H1 (cell line): ENCODE data around the gene HIVEP3. TPM values are rescaled to one million over a fixed set of nuclear protein-coding genes. Genes with fewer than 3 reads are reported as not detected.

Source experiments
- CTCF ChIA-PET: fragments of 300-600 bp; sonication (Branson Sonifier 250); formaldehyde crosslinking; loops from one replicate; lab custom pipeline; 2021; ENCODE audit not compliant: partially characterized antibody; lab: Charles Lee
- POLR2A ChIA-PET: fragments of 300-600 bp; sonication (Branson Sonifier 250); formaldehyde crosslinking; loops from one replicate; lab custom pipeline; 2021; ENCODE audit warnings: inconsistent platforms; ENCODE audit not compliant: partially characterized antibody; lab: Charles Lee
- DNase-seq, 2 experiments: peaks; one replicate each; pipeline versions ENCODE4 v3.0.0 to v3.0.0-alpha.2; 2010 to 2022; ENCODE audit warnings: low spot score in 2 of 2, low read depth in 1 of 2, mixed read lengths in 1 of 2
- FAIRE-seq: peaks from 2 replicates; lab custom pipeline; 2011; peaks lifted over from hg19 to GRCh38; lab: Jason Lieb, UNC
- H2AFZ ChIP-seq: 2 replicates; pipeline ENCODE4 v1.8.1; 2012; ENCODE audit warnings: low read length, inconsistent platforms
- H2AK5ac ChIP-seq: 2 replicates; pipeline ENCODE4 v1.6.1; 2013; ENCODE audit warnings: low read depth, low read length
- H2BK120ac ChIP-seq: replicated peaks from 2 replicates; pipeline ENCODE3; 2013; ENCODE audit warnings: low read depth, low read length, inconsistent platforms
- H2BK12ac ChIP-seq: 2 replicates; pipeline ENCODE4 v1.6.1; 2013; ENCODE audit warnings: low read depth, low read length
- H2BK15ac ChIP-seq: 2 replicates; pipeline ENCODE4 v1.6.1; 2013; ENCODE audit warnings: low read length
- H2BK20ac ChIP-seq: 2 replicates; pipeline ENCODE4 v1.6.1; 2013; ENCODE audit warnings: low read length
- H2BK5ac ChIP-seq: 2 replicates; pipeline ENCODE4 v1.6.1; 2013; ENCODE audit warnings: low read depth, low read length
- H3K14ac ChIP-seq: 2 replicates; pipeline ENCODE4 v1.6.1; 2013; ENCODE audit warnings: inconsistent platforms; ENCODE audit not compliant: insufficient read length
- H3K18ac ChIP-seq: 2 replicates; pipeline ENCODE4 v1.6.1; 2013; ENCODE audit warnings: low read length; ENCODE audit errors: extremely low read depth
- H3K23ac ChIP-seq: 2 replicates; pipeline ENCODE4 v1.6.1; 2013; ENCODE audit warnings: inconsistent platforms; ENCODE audit not compliant: insufficient read length
- H3K23me2 ChIP-seq: 2 replicates; pipeline ENCODE4 v1.6.1; 2013; ENCODE audit warnings: low read depth, low read length
- H3K27ac ChIP-seq: 2 replicates; pipeline ENCODE4 v1.6.1; 2011; ENCODE audit warnings: low read depth, low read length, inconsistent platforms
- H3K27me3 ChIP-seq, 4 experiments: replicated peaks in 1 of 4; 1 replicate in 1 of 4; 2 replicates in 3 of 4; pipeline versions ENCODE4 v1.6.1 to v1.8.1; 2011 to 2013; ENCODE audit warnings: low read length in 3 of 4, mild to moderate bottlenecking in 3 of 4, inconsistent platforms in 2 of 4, mixed read lengths in 2 of 4, moderate library complexity in 1 of 4; ENCODE audit not compliant: control insufficient read depth in 3 of 4, insufficient read depth in 3 of 4; ENCODE audit errors: extremely low read depth in 1 of 4
- H3K36me3 ChIP-seq, 4 experiments: 2 replicates each; pipeline versions ENCODE4 v1.6.1 to v1.8.1; 2011 to 2013; ENCODE audit warnings: mild to moderate bottlenecking in 4 of 4, low read length in 3 of 4, moderate library complexity in 2 of 4, control low read depth in 1 of 4, inconsistent platforms in 1 of 4; ENCODE audit not compliant: insufficient read depth in 4 of 4, control insufficient read depth in 2 of 4
- H3K4ac ChIP-seq: replicated peaks from 2 replicates; pipeline ENCODE3; 2013; ENCODE audit warnings: low read length, low read depth, mixed read lengths, inconsistent platforms; ENCODE audit not compliant: insufficient read length
- H3K4me1 ChIP-seq, 4 experiments: replicated peaks in 1 of 4; 1 replicate in 1 of 4; 2 replicates in 3 of 4; pipeline versions ENCODE4 v1.6.1 to v1.8.1; 2011 to 2013; ENCODE audit warnings: low read length in 3 of 4, inconsistent platforms in 2 of 4, mixed read lengths in 1 of 4; ENCODE audit not compliant: insufficient read depth in 4 of 4, control insufficient read depth in 3 of 4
- H3K4me2 ChIP-seq, 2 experiments: 2 replicates each; pipeline versions ENCODE4 v1.6.1 to v1.8.1; 2011 to 2013; ENCODE audit warnings: low read depth in 2 of 2, low read length in 2 of 2, control low read depth in 1 of 2, inconsistent platforms in 1 of 2, mild to moderate bottlenecking in 1 of 2; ENCODE audit not compliant: insufficient read depth in 1 of 2
- H3K4me3 ChIP-seq, 4 experiments: fragments of 200-600, 300-600 bp in 1 of 4; sonication (generic), shearing (Covaris generic), sonication (Bioruptor Twin) in 1 of 4; 2 replicates each; pipeline versions ENCODE4 v1.5.1 to v1.8.1; 2011 to 2016; ENCODE audit warnings: low read length in 4 of 4, low read depth in 3 of 4, control low read depth in 2 of 4, inconsistent platforms in 2 of 4, mild to moderate bottlenecking in 2 of 4, mixed read lengths in 1 of 4, moderate library complexity in 1 of 4; ENCODE audit not compliant: insufficient read depth in 2 of 4; ENCODE audit errors: extremely low read depth in 1 of 4
- H3K56ac ChIP-seq: replicated peaks from 2 replicates; pipeline ENCODE3; 2013; ENCODE audit warnings: low read depth, mild to moderate bottlenecking, mixed read lengths, low read length, inconsistent platforms; ENCODE audit not compliant: insufficient read length
- H3K79me1 ChIP-seq: 2 replicates; pipeline ENCODE4 v1.6.1; 2013; ENCODE audit warnings: low read depth, low read length, control low read depth
- H3K79me2 ChIP-seq, 2 experiments: 2 replicates each; pipeline versions ENCODE4 v1.6.1 to v1.8.1; 2012 to 2013; ENCODE audit warnings: low read length in 2 of 2, mild to moderate bottlenecking in 2 of 2, inconsistent platforms in 1 of 2; ENCODE audit not compliant: insufficient read depth in 2 of 2, control insufficient read depth in 1 of 2
- H3K9ac ChIP-seq, 4 experiments: replicated peaks in 1 of 4; 1 replicate in 1 of 4; 2 replicates in 3 of 4; pipeline versions ENCODE4 v1.6.1 to v1.8.1; 2011 to 2013; ENCODE audit warnings: low read depth in 3 of 4, low read length in 3 of 4, control low read depth in 2 of 4, mild to moderate bottlenecking in 2 of 4, moderate library complexity in 2 of 4, inconsistent platforms in 1 of 4; ENCODE audit errors: extremely low read depth in 1 of 4
- H3K9me3 ChIP-seq, 2 experiments: 2 replicates each; pipeline versions ENCODE4 v1.6.1 to v1.8.1; 2012 to 2013; ENCODE audit warnings: mild to moderate bottlenecking in 2 of 2, moderate library complexity in 2 of 2, control low read depth in 1 of 2, inconsistent platforms in 1 of 2, low read depth in 1 of 2, low read length in 1 of 2, mixed read lengths in 1 of 2; ENCODE audit not compliant: insufficient read depth in 2 of 2
- H4K20me1 ChIP-seq, 2 experiments: replicated peaks in 1 of 2; 2 replicates each; pipeline versions ENCODE3 to v1.8.1; 2011 to 2013; ENCODE audit warnings: inconsistent platforms in 2 of 2, low read length in 2 of 2, mild to moderate bottlenecking in 1 of 2; ENCODE audit not compliant: insufficient read depth in 2 of 2, control insufficient read depth in 1 of 2
- H4K5ac ChIP-seq: 2 replicates; pipeline ENCODE4 v1.6.1; 2013; ENCODE audit warnings: low read length, low read depth, mixed read lengths, inconsistent platforms; ENCODE audit not compliant: insufficient read length
- H4K8ac ChIP-seq: 2 replicates; pipeline ENCODE4 v1.8.0; 2013; ENCODE audit warnings: mild to moderate bottlenecking, moderate library complexity, low read length, inconsistent platforms; ENCODE audit not compliant: insufficient read depth; ENCODE audit errors: extremely low read depth
- H4K91ac ChIP-seq: replicated peaks from 2 replicates; pipeline ENCODE3; 2013; ENCODE audit warnings: low read length, mixed read lengths, inconsistent platforms; ENCODE audit not compliant: insufficient read length
- CBX5 ChIP-seq: fragments of 300-800, 300-1000 bp; sonication (generic); IDR thresholded peaks from 2 replicates; pipeline ENCODE4 v1.7.1; 2016; ENCODE audit warnings: antibody characterized with exemption, low read length, low read depth
- CHD2 ChIP-seq: IDR thresholded peaks from 2 replicates; pipeline ENCODE4 v1.6.1; 2012; ENCODE audit warnings: low read length, improper control_type of control experiment
- CREB1 ChIP-seq: IDR thresholded peaks from 2 replicates; pipeline ENCODE4 v1.6.1; 2012; ENCODE audit warnings: inconsistent platforms
- KDM1A ChIP-seq: fragments of 200-600, 300-600 bp; sonication (generic); IDR thresholded peaks from 2 replicates; pipeline ENCODE4 v1.7.1; 2016; ENCODE audit warnings: mild to moderate bottlenecking, low read length, borderline replicate concordance
- MAFK ChIP-seq: IDR thresholded peaks from 2 replicates; pipeline ENCODE4 v1.6.1; 2012; ENCODE audit warnings: low read depth, mild to moderate bottlenecking, improper control_type of control experiment, low read length
- MAX ChIP-seq: IDR thresholded peaks from 2 replicates; pipeline ENCODE4 v1.6.1; 2012; ENCODE audit warnings: inconsistent platforms
- RFX5 ChIP-seq: IDR thresholded peaks from 2 replicates; pipeline ENCODE4 v1.6.1; 2011; ENCODE audit warnings: low read depth, low read length, improper control_type of control experiment, borderline replicate concordance
- RNF2 ChIP-seq: fragments of 200-900, 300-1000 bp; sonication (generic); IDR thresholded peaks from 2 replicates; pipeline ENCODE4 v1.7.1; 2016; ENCODE audit warnings: borderline replicate concordance, low read depth, mild to moderate bottlenecking, antibody characterized with exemption, low read length; ENCODE audit not compliant: poor library complexity, severe bottlenecking; ENCODE audit errors: missing control alignments
- TEAD4 ChIP-seq: IDR thresholded peaks from 2 replicates; pipeline ENCODE4 v1.6.1; 2012; ENCODE audit warnings: low read depth, low read length, inconsistent platforms, mixed read lengths
- ZNF274 ChIP-seq: IDR thresholded peaks from 2 replicates; pipeline ENCODE4 v1.7.0; 2012; ENCODE audit warnings: low read length, borderline replicate concordance; ENCODE audit errors: extremely low read depth
- WGBS, 2 experiments: shearing (Covaris generic) in 1 of 2; methylation state at CpG; one replicate each; pipeline versions ENCODE4 v1.1.6 to v1.1.7; 2013 to 2015; ENCODE audit warnings: low lambda C conversion rate in 2 of 2, mixed read lengths in 2 of 2, inconsistent platforms in 1 of 2, low coverage in 1 of 2, missing lambda C conversion rate in 1 of 2; ENCODE audit not compliant: insufficient replicate concordance in 2 of 2, insufficient coverage in 1 of 2, insufficient read length in 1 of 2; ENCODE audit errors: extremely low coverage in 1 of 2, missing lambda C conversion rate in 1 of 2; 5-methylcytosine and 5-hydroxymethylcytosine counted together
- polyA plus RNA-seq, 7 experiments: library from polyadenylated mRNA; depleted of rRNA in 3 of 7; stranded (reverse) in 5 of 7; unstranded in 2 of 7; fragments of >200 nt in 5 of 7; fragments of 200-250 nt in 2 of 7; gene quantifications; 1 replicate in 5 of 7; 2 replicates in 1 of 7; 4 replicates in 1 of 7; pipeline versions ENCODE4 v1.2.1 to v1.2.3, GENCODE V29; 2011 to 2013; ENCODE audit warnings: missing spikeins in 2 of 7, mixed read lengths in 2 of 7
- total RNA-seq: library from RNA; stranded (reverse); fragmentation: NEBNext Ultra II Directional; extraction: Animal tissue kit (Norgen Biotek cat#: 25700); gene quantifications from 2 replicates; pipeline ENCODE4 v1.2.1, GENCODE V29; 2021

Gene HIVEP3
- total and polyA plus RNA-seq, 2 of the 8 experiments (the other 6 are each of a cell fraction or from before 2014, with no cell fraction given): 0.24 to 0.69 TPM

DNA sequence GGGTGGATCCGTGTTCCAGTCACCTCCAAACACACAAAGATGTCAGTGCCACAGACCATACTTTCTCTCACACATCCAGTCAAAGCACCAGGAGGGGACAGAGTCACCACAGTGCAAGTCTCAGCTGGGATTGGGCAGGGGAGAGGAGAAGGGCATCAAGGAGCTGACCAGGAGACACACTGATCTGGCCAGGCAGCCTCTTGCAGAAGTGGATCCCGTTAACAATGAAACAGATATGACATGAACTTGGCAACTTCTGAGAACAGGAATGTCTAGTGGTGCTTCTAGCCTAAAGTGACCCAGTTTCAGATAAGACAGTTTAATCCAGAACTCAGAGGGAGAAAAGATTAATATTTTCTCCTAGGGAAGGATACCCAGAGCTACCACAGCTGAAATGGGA lies 71.0 kb downstream of the HIVEP3 start:
- Histone ChIP-seq H3K18ac (no peak overlapping the region), H3K23me2 (no peaks in the 10 kb centered on the region), H3K27me3 (no peaks in the 10 kb centered on the region), H3K9ac (no peak overlapping the region), H3K56ac (no peak overlapping the region), H3K79me2 (no peaks in the 10 kb centered on the region), H3K27ac (no peak overlapping the region), H3K23ac (no peak overlapping the region), H3K36me3 (no peaks in the 10 kb centered on the region), H2BK5ac (no peak overlapping the region), H2AFZ (no peak overlapping the region), H3K14ac (no peak overlapping the region), H4K20me1 (no peaks in the 10 kb centered on the region), H3K4me3 (no peak overlapping the region), H3K4ac (no peak overlapping the region), H4K91ac (no peak overlapping the region), H4K5ac (no peak overlapping the region), H2BK20ac (no peak overlapping the region), H2BK120ac (no peak overlapping the region), H3K4me2 (no peak overlapping the region), H3K79me1 (no peaks in the 10 kb centered on the region), H2AK5ac (no peak overlapping the region), H2BK15ac (no peak overlapping the region), H4K8ac (no peak overlapping the region), H3K9me3 (no peaks in the 10 kb centered on the region), H2BK12ac (no peak overlapping the region), H3K4me1 (no peaks in the 10 kb centered on the region; a peak in 3 of 7 replicates)
- no peak for FAIRE-seq
- CTCF ChIA-PET: interaction anchor here (0.8 to 1.4 kb wide), 4 partner anchors 14 to 274 kb away, joined by 3 read pairs; no protein-coding TSS in a partner anchor
- TF ChIP-seq CBX5 (no peak), TEAD4 (no peak), CREB1 (no peak), RNF2 (no peak), MAFK (no peak), ZNF274 (no peak), CHD2 (no peak), MAX (no peak), RFX5 (no peak), KDM1A (no peak)
- POLR2A ChIA-PET: interaction anchor here (0.7 kb wide), 1 partner anchor 12 kb away, joined by 3 read pairs; no protein-coding TSS in a partner anchor
- WGBS, 2 experiments: 89% methylated on average over 2 of the region's 2 CpGs; no CpG with 5 or more reads in 1 of the 2 experiments
- no peak for DNase-seq
